Activated naive CD8-positive, alpha-beta T cell treated with anti-CD3 and anti-CD28 coated beads, Interleukin-2, amount 50 U/mL, for 24 hours (primary cell): ENCODE measurements around the gene GLA.

ENCODE experiments used
- ATAC-seq: fragments of 150-1000 bp; cut with Tn5 transposase; one replicate; pipeline ENCODE4 v1.10.0; 2021
- DNase-seq: peaks from one replicate; pipeline ENCODE4 v3.0.0; 2021
- H3K27ac Mint-ChIP-seq: one replicate; pipeline ENCODE4 v1.8.0; 2021; ENCODE audit warnings: mild to moderate bottlenecking, mixed read lengths
- H3K27me3 Mint-ChIP-seq: one replicate; pipeline ENCODE4 v1.8.0; 2021; ENCODE audit warnings: mixed read lengths
- H3K36me3 Mint-ChIP-seq: one replicate; pipeline ENCODE4 v1.8.0; 2021; ENCODE audit warnings: low read depth, mixed read lengths
- H3K4me1 Mint-ChIP-seq: one replicate; pipeline ENCODE4 v1.8.0; 2021; ENCODE audit warnings: mixed read lengths
- H3K4me3 Mint-ChIP-seq: one replicate; pipeline ENCODE4 v1.8.0; 2021; ENCODE audit warnings: mild to moderate bottlenecking, moderate library complexity, mixed read lengths
- H3K9me3 Mint-ChIP-seq: one replicate; pipeline ENCODE4 v1.8.0; 2021; ENCODE audit warnings: mixed read lengths

Gene GLA

DNA sequence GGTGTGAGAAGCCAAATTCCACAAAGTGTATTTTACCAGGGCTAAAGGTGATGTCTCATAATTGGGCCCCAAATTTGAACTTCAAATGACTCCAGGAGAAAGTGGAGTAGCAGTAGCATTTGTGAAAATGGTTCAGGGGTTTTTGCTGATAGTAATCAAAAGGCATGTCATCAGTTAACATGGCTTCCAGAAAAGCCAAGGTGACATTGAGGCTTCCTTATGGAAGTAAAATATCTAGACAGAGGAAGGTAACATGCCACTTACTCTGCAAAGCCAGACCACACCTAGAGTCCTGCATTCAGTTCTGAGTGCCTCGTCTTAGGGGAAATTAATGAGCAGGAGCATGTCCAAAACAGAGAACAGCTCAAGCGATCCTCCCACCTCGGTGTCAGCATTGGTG is 19.1 kb downstream of the GLA start:
- DNase-seq: no peak
- no peaks in the 10 kb centered on the region for H3K9me3 Mint-ChIP-seq
- peaks cover 27% of the 10 kb centered on the region for H3K36me3 Mint-ChIP-seq
- peaks cover 25% of the 10 kb centered on the region for H3K4me1 Mint-ChIP-seq
- no peak overlapping the region for H3K27ac Mint-ChIP-seq
- no peaks in the 10 kb centered on the region for H3K27me3 Mint-ChIP-seq
- no peak for ATAC-seq
- H3K4me3 Mint-ChIP-seq: no peak overlapping the region

DNA sequence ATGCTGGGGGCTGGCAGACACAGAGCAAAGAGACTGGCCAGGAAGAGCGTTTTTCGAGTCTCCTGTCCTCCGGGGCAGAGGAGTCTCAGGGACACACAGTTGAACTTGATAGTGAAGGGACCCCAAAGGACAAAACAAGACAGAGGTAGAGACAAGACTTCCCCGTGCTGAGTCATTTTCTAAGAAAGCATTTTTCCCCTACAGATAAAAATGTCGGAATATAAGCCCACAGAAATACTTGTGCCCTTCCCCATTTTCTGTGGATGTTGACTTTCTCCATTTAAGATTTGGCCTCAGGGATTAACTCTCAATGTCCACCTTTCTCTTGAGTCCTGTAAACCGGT is 21.2 kb downstream of the GLA start:
- ATAC-seq (no peak), DNase-seq (no peak)
- Mint-ChIP-seq H3K27ac (peak overlapping the region; percentile 65), H3K27me3 (no peaks in the 10 kb centered on the region), H3K36me3 (peaks cover 7% of the 10 kb centered on the region), H3K9me3 (no peaks in the 10 kb centered on the region), H3K4me1 (peaks cover 13% of the 10 kb centered on the region), H3K4me3 (peak overlapping the region; percentile 68)

DNA sequence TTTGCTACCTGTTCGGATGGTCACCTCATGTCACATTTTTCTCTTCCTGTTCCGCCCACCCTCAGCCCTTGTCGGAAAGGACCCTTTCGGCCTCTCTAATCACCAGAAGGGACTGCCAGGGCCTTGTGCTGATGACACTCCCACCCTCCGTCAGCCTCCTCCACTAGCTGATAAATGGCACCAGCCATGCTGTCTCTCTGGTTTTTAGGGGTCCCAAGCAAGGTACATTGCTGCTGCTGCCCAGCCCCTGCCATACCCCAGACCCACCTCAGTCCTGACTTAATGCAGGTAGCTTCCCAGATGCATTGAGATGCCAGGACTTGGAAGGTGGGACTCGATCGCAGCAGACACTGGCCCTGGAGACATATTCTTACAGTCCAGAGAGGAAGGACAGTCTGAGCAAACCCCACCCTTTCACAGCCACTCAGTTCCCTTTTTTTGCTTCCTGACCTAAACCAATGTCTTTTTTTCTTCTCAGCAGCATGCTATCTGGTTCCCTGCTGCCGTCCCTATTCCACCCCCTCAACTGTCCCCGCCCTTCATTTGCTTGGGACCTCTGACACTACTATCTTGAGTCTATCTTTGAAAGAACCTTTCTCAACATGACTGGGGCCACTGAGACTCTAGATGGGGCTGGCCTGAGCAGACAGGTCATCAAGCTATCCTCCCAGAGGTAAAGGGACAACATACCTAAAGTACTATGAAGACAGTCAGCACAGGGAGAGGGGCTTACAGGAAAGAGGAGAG is 21.8 kb downstream of the GLA start, which contains the start of gene BTK:
Gene BTK (minus strand): TSS at position 397 of the 747 bp plus-strand sequence. CDS start 10,907 bp downstream, outside the sequence.
- no peak for ATAC-seq
- peak within 1 kb of the TSS; percentile 68 for H3K4me3 Mint-ChIP-seq
- DNase-seq: no peak
- peaks cover 2% of the 10 kb centered on the region for H3K36me3 Mint-ChIP-seq
- peak within 1 kb of the TSS; percentile 65 for H3K27ac Mint-ChIP-seq
- H3K9me3 Mint-ChIP-seq: no peaks in the 10 kb centered on the region
- H3K4me1 Mint-ChIP-seq: peaks cover 11% of the 10 kb centered on the region
- no peaks in the 10 kb centered on the region for H3K27me3 Mint-ChIP-seq

DNA sequence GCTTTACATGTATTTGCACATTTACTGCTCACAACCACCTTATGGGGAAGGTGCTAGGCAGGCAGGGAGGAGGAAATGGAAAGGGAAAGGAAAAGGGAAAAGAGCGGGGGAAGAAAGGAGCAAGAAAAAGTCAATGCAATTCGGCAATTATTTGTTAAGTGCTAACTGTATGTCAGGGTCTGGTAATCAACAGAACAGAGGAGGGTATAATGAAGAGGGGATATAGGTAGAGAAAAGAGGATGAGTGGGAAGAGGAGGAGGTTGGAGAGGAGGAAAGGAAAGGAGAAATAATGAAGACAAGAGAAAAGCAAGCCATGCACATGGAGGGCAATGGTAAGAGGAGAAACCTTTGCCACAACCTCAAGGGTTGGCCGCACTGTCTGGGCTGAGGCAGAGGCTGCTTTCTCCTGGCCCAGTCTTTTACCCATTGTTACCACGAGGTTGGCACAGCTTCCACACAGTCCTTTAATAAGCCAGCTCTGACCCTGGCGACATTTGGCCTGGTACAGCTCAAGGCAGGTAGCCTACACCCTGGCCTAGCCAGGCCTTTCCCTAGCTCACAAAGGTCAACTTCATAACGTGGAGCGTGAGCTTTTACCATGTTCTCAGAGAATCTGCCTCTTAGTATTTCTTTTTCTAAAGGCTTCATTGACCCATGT is 22.6 kb downstream of the GLA start:
- Mint-ChIP-seq H3K4me3 (peak overlapping the region; percentile 68), H3K27me3 (no peaks in the 10 kb centered on the region), H3K27ac (no peak overlapping the region), H3K9me3 (no peaks in the 10 kb centered on the region), H3K36me3 (no peaks in the 10 kb centered on the region), H3K4me1 (peaks cover 8% of the 10 kb centered on the region)
- ATAC-seq (no peak), DNase-seq (no peak)

DNA sequence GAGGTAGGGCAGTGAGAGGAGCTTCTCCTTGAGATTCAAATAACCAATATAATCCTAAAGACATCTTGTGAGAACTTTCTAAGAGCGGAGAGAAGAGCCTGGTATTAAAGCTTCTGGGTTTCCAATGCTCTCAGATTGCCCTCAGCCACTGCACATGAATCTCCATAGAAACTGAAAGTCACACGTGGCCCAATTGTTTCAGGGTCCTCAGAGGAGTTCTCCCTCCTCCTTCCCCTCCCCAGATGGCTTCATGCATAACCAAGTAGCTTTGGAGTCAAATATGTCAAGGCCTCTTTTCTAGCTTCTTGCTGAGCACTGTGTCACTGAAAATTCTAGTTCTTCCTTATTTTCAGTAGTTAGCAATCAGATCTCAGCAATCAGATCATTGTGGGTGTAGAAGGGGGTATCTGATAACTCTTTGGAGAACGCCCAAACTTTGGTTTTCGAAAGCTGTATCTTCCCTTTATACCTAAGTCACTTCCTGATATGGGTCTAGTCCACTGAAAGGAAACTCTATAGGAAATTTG is 24.0 kb downstream of the GLA start:
- peaks cover 8% of the 10 kb centered on the region for H3K4me1 Mint-ChIP-seq
- no peak for ATAC-seq
- no peak overlapping the region for H3K27ac Mint-ChIP-seq
- peak overlapping the region; percentile 24 for H3K4me3 Mint-ChIP-seq
- DNase-seq: no peak
- H3K9me3 Mint-ChIP-seq: no peaks in the 10 kb centered on the region
- no peaks in the 10 kb centered on the region for H3K27me3 Mint-ChIP-seq
- no peaks in the 10 kb centered on the region for H3K36me3 Mint-ChIP-seq

DNA sequence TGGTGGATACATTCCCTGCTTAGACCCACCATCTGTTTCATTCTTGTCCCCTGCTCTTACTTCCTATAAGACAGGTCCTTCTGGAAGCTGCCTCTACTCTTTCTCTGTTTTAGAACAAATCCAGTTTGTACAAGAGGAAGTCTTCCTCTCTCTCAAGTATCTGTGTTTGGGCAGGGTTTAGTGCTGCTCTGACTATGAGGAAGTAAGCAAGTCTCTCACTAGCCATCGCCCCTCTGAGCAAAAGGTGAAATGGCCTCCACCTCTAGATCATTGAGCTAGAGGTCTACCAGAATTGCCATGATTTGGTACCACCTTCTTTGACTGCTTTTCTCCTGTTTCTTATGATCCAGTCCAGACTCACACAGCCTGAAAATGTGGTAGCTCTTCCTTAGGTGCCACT is 30.2 kb downstream of the GLA start:
- ATAC-seq: no peak
- H3K36me3 Mint-ChIP-seq: no peaks in the 10 kb centered on the region

DNA sequence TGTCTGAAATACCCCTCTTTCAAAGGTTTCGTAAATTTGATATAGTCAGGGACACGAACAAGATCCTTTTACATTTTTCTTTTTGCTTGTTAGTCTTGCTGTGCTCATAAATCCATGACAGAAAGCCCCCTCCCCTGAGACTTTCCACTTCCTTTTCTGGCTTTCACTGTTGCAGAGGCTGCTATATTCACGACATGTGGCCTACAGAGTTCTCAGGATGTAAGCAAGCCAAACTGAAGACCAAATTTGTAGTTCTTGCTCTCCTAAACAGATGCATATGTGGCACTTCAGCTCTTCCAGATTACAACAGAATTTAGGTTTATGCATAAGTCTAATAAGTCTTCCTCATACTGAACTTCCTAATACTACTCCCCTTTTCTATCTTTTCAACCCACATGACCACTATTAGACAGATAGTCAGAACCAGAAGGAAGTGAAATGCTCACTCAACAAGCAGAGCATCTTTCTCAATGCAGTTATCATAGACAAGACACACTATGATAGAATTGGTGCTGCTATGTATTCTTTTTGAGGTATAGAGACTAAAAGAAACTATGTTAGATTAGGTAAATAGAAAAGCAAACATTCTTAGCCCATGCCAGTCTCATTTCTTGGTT is 36.7 kb downstream of the GLA start:
- H3K27me3 Mint-ChIP-seq: no peaks in the 10 kb centered on the region
- ATAC-seq (no peak), DNase-seq (no peak)
- H3K27ac Mint-ChIP-seq: no peak overlapping the region
- no peak overlapping the region for H3K4me3 Mint-ChIP-seq
- H3K9me3 Mint-ChIP-seq: no peaks in the 10 kb centered on the region
- H3K36me3 Mint-ChIP-seq: no peaks in the 10 kb centered on the region
- H3K4me1 Mint-ChIP-seq: peaks cover 9% of the 10 kb centered on the region

More for the DNA sequence above, 30.2 kb downstream of the GLA start:
- DNase-seq: no peak
- Mint-ChIP-seq H3K4me1 (no peaks in the 10 kb centered on the region), H3K27ac (no peak overlapping the region), H3K27me3 (no peaks in the 10 kb centered on the region), H3K4me3 (no peak overlapping the region), H3K9me3 (no peaks in the 10 kb centered on the region)

DNA sequence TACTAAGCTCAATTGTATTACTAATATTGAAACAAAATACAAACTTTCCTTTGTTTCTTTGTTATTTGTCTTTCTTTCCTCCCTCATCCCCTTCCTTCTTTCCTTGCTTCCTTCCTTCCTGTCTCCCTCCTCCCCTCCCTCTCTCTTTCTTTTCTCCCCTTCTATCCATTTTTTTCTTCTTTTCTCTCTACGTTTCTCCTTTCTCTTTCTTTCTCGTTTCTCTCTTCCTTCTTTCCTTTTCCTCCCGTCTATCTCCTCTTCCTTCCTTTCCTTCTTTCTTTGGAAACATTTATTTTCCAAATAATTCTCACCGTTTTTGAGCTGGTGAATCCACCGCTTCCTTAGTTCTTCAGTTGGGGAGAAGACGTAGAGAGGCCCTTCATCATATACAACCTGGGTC is 38.0 kb downstream of the GLA start:
- no peak for DNase-seq
- Mint-ChIP-seq H3K27me3 (no peaks in the 10 kb centered on the region), H3K36me3 (no peaks in the 10 kb centered on the region), H3K27ac (no peak overlapping the region), H3K4me3 (no peak overlapping the region), H3K4me1 (peaks cover 9% of the 10 kb centered on the region), H3K9me3 (no peaks in the 10 kb centered on the region)
- ATAC-seq: no peak

DNA sequence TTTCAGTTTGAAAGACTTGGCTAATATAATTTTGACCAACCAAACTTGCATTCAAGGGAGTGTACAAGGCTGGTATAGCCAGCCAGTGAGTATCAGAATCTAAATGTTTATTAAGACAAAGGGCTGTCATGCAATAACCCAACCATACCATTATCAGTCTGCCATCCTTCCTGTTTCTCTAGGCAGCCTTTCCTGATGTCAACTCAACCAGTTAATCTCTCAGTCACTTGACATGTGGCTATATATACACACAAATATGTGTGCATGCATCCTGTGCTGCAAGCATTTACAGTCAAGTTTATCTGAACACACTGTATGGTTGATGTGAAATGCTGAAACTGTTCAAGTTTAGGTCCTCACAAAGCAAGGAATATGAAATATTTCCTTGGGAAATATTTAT is 38.9 kb downstream of the GLA start:
- Mint-ChIP-seq H3K27me3 (no peaks in the 10 kb centered on the region), H3K9me3 (no peaks in the 10 kb centered on the region), H3K27ac (no peak overlapping the region), H3K4me3 (no peak overlapping the region), H3K36me3 (no peaks in the 10 kb centered on the region), H3K4me1 (peaks cover 9% of the 10 kb centered on the region)
- no peak for ATAC-seq
- DNase-seq: no peak

DNA sequence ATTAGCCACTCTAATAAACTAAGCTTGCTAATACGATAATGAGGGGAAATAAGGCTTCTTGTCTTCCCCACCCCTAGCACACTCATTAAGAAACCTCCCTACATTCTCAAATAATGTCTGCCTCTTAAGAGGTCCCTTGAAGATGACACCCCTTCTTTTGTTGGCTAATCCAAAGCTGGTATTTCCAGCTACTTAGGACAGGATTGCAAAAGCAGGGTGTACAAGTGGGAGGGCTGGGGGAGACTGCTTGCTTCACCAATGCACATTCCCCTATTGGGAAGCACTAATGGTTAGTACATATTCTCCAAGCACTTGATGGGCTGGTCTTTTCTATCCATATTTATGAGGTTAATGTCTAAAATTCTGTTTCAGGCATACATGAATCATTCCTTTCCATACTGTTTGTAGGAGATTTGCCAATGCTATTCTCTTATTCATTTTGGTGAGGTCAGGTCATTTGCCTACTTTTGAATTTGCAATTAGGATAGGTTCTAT is 42.4 kb downstream of the GLA start:
- Mint-ChIP-seq H3K4me1 (no peaks in the 10 kb centered on the region), H3K9me3 (no peaks in the 10 kb centered on the region), H3K27me3 (no peaks in the 10 kb centered on the region), H3K27ac (no peak overlapping the region), H3K4me3 (no peak overlapping the region), H3K36me3 (no peaks in the 10 kb centered on the region)
- DNase-seq (no peak), ATAC-seq (no peak)

DNA sequence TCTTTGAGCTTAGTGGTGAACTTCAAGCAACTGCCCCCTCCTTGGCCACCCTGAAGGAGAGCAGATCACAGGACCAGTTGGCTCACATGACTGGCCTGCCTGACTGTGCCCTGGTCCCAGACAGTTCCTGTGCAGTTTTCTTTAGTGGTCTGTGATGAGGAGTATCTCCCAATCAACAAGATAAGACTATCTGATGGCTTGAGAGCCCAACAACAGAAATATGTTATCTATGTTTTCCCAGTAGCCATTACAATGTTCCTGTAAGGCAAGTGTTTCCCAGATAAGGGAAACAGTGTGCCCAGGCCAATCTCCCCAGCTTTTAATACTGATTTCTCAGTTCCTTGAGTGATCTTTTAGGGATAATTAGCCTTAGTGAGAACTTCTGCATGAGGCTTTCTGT is 45.0 kb downstream of the GLA start:
- DNase-seq (no peak), ATAC-seq (no peak)
- no peak overlapping the region for H3K4me3 Mint-ChIP-seq
- peaks cover 5% of the 10 kb centered on the region for H3K4me1 Mint-ChIP-seq
- no peak overlapping the region for H3K27ac Mint-ChIP-seq
- H3K9me3 Mint-ChIP-seq: no peaks in the 10 kb centered on the region
- no peaks in the 10 kb centered on the region for H3K27me3 Mint-ChIP-seq
- no peaks in the 10 kb centered on the region for H3K36me3 Mint-ChIP-seq

DNA sequence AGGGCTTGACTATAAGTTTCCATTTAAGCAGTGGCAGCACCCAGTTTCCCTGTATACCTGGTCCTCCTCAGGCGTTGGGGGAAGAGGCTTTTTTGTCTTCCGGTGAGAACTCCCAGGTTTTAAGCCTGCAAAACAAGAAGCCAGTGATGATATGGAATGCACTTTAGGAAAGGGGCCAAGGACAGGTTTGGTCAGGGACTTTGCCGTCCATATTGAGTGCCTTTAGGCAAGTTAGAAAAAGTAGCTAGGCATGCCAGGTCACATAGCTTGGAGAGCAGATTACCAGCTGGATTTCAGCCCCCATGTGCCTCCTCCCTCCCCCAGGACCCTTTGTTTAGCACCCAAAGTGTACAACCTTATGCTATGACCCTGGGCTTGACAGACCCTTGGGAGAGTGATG is 45.6 kb downstream of the GLA start:
- DNase-seq: no peak
- ATAC-seq: no peak
- Mint-ChIP-seq H3K36me3 (no peaks in the 10 kb centered on the region), H3K4me1 (peaks cover 5% of the 10 kb centered on the region), H3K4me3 (no peak overlapping the region), H3K9me3 (no peaks in the 10 kb centered on the region), H3K27me3 (no peaks in the 10 kb centered on the region), H3K27ac (no peak overlapping the region)

DNA sequence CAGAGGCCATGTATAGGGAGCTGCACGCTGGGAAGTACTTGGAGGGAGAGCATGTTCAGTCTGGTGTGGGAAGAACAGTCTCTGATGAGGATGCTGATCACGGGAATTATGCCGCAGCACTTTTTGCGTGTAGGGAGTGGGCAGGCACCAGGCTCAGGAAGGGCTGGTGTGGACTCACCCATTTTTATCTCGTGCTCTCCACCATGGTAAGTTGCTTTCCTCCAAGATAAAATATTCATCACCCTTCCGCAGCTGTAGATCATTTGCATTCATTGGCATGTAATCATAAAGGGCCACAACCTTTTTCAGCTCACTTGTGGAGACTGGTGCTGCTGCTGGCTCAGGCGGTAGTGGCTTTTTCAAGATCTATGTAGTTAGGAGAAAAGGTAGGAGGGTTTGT is 47.3 kb downstream of the GLA start:
- Mint-ChIP-seq H3K27ac (no peak overlapping the region), H3K27me3 (no peaks in the 10 kb centered on the region), H3K36me3 (no peaks in the 10 kb centered on the region), H3K9me3 (no peaks in the 10 kb centered on the region), H3K4me3 (no peak overlapping the region), H3K4me1 (peaks cover 5% of the 10 kb centered on the region)
- ATAC-seq (no peak), DNase-seq (no peak)

DNA sequence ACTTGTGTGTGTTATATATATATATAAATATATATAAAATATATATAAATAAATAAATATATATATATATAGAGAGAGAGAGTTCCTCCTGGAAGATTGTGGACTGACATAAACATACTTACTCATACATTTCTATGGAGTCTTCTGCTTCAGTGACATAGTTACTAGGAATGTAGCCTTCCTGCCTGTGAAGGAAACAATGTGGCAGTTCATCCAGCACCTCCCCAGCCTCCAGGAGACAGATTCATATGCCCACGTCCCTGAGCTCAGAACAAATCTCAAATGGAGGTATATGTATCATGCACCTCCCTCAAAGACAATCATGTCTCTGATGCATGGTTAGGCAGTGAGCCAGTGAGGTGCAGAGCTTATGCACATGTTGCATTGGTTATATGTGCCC is 47.8 kb downstream of the GLA start:
- DNase-seq: no peak
- no peak overlapping the region for H3K27ac Mint-ChIP-seq
- peaks cover 5% of the 10 kb centered on the region for H3K4me1 Mint-ChIP-seq
- no peaks in the 10 kb centered on the region for H3K9me3 Mint-ChIP-seq
- ATAC-seq: no peak
- no peak overlapping the region for H3K4me3 Mint-ChIP-seq
- no peaks in the 10 kb centered on the region for H3K36me3 Mint-ChIP-seq
- H3K27me3 Mint-ChIP-seq: no peaks in the 10 kb centered on the region
